Colon (tissue), 2 donors: Measurements from ENCODE around the gene EXOC6B.

ENCODE experiments used
- FAIRE-seq: peaks from 2 replicates; lab custom pipeline; 2012; peaks lifted over from hg19 to GRCh38; lab: Jason Lieb, UNC
- donor health status: control.
- donor health status: control.

The EXOC6B gene

DNA sequence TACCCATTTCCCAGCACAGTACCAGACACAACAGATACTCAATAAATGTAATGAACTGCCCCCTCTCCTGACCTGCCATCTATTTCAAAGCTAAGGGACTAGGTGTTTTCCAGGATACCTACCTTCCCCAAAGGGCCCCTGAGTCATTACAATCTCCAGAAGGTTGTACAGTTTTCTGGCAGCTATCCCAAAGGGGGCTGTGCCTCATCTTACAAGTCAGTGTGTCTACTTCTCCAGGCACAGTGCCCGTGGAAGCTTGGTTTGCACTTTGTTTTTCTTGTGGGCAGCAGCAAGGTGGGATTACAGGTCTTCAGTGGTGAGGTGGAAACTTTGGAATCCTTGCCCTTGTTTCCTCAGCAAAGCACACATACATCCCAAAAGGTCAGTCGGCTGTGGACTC, 615.4 kb downstream of the EXOC6B start:
- FAIRE-seq, result no peak

DNA sequence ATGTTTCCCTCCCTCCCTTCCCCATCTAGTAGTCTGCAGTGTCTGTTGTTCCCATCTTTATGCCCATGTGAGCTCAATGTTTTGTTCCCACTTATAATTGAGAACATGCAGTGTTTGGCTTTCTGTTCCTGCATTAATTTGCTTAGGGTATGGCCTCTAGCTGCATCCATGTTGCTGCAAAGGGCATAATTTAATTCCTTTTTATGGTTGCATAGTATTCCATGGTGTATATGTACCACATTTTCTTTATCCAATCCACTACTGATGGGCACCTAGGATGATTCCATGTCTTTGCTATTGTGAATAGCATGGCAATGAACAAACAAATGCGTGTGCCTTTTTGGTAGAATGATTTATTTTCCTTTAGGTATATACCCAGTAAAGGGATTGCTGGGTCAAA, 617.6 kb downstream of the EXOC6B start:
- no peak for FAIRE-seq

DNA sequence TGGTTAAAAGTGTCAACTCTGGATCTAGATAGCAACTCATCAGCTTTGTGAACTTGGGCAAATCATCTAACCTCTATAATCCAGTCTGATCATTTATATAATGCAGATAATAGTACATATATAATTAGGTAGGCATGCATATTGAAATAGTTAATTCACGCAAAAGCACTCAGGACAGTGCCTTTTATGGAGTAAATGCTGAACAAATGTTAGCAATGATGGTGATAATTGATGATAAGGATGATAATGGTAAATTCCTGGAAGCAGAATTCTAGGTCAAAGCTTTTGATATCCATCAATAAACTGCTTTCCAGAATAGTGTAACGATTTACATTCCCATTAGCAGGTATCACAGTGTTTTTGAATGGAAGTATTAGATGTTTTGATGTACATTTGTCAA, 618.5 kb downstream of the EXOC6B start:
- FAIRE-seq, result no peak

DNA sequence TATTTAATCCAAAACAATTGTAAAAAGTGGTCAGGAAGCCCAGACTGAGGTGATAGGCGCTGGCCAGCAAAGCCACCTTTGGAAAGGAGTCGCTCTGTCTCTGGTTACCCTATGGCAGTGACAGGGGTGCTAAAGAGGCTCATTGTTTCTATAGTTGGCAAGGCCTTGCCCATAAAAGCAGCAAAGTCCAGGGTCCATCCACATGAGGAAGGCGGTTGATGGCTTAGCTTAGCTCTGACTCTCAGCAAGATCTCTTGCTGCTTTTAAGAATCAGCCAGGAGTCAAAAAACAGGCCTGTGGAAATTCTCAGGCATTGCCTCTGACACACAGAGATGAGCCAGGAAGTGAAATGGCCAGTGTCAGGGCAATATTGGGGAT, 620.3 kb downstream of the EXOC6B start:
- no peak for FAIRE-seq

DNA sequence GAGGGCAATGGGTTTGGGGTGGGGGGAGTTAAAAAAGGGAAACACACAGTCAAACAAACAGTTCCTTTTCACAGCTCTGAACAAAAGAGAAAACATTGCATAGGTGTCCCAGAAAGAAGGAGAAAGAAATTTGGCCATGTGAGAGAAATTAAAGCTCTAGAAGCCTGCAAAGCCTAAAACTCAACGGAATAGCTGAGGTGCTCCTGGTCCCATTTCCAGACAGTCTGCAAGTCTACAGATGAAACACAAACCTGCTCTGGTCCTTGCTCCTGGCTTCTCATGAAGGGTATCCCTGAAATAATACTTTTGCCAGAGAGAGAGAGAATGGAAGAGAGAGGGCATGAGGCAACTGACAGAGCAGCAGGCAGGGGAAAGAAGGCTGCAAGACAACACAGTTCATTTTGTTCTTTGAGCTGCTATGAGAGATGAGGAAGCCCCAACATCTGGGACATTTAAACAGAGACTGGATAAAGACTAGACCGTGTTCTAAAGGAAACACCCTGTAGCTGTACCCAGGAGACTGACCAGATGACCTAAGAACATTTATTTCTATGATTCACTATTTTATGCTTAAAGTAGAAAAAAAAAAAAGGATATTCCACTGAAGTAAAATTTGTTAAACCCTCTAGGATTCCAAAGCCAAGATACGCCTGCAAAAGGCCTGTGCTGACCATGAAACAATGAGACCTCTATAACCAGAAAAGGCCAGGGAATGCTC, 620.9 kb downstream of the EXOC6B start:
- FAIRE-seq, result no peak

DNA sequence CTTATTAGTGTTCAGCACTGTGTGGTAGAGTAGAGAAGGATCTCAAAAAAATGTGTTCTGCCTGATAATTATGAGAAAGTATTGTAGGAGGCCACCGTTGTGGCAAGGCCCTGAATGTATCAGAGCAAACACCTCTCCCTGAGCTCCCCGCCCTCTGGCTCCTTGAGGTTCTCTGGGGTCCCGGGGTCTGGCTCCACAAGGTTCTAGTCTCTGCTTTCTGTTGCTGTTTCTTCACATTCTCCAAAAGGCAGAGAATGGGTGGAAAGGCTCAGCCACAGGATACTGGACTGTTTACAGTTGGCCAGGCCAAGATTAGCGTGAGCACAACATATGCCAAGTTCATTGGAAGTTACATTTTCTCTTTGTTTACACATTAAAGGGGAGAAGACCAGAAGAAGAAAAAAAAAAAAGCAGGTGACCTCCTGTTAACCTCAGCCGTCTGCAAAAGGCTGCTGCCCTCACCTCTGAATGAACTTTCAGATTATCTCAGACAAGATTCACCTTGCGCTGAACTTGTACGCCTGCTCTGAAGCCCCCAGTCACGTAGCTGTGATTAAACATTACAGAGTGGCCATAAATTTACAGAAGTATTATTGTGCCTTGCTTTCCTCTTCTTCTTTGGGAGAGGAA, 621.6 kb downstream of the EXOC6B start:
- no peak for FAIRE-seq

DNA sequence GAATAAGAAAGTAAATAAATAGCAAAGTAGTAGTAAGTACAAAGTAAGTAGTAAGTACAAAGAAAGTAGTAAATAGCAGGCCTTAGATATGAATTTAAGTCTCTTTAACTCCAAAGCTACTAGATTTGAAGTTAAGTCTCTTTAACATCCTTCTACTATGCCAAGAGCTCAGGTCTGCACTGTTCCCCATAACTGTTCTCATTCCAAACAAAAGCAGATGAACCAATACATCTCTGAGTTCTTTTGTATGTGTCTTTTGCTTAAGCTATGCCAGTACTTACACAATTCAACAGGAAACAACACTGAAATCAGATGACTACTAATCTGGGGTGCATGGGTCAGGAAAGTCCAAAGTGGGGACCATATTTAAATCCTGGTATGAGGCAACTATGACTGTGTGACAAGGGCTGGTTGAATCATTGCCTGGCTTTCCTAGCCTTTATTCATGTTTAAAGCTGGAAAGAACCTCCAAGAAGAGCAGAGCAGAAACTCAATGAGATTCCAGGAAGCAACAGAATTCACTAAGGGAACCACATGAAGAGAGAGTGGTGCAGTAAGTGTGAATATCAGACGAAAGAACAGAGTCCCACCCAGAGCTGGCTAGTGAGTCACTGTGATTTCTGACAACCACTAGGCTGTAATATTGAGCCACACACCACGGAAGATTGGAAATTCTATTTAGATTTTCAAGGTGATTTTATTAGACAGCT, 627.1 kb downstream of the EXOC6B start:
- FAIRE-seq, result no peak

DNA sequence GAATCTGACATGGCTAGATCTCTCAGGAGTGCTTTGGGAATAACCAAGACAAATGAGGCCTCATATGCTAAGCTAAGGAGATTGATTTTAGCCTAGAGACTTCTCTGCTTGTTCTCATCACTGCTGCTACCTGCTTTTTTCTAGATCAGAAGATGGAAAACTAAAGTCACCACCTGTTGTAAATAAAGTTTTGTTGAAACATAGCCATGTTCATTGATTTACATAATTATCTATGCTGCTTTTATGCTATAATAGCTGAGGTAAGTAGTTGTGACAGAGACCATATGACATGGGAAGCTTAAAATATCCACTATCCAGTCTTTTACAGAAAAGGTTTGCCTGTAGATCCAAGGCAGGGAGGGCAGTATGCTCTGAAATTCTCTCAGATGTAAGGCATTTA, 632.1 kb downstream of the EXOC6B start:
- FAIRE-seq, result no peak

DNA sequence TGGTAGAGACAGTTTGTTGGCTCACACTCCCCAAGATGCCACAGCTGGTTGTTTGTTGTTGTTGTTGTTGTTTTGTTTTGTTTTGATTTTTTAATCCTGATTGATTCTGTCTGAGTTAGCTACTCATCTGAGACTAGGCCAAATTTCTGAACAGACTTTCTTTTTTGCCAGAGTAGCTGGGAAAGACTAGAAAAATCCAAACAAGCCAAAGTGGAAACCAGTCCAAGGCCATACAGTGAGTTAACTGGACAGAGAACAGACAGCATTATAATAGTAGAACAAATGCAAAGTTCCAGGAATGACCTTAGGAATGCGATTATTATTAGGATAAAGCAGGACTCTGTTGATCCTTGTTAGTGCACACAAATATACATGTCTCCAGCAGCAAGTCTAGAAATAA, 634.4 kb downstream of the EXOC6B start:
- no peak for FAIRE-seq

DNA sequence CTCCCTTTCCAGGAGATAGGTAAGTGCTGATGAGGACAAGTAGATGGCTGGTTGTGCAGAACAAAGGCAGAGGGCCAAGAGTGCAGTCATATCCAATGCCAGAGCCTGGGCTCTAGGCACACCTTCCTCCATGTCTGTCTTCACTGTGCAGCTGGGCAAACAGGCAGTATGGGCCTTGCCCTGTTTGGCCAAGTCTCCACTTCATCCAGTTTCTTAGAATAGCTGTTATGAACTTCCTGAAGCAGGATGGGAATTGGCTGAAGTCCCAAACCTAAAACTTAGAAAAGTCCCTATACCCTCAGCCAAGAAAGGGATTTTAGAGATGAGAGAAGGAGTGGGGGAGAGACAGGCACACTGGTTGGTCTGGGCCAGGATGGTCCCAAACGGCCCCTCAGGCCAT, 640.6 kb downstream of the EXOC6B start:
- no peak for FAIRE-seq

DNA sequence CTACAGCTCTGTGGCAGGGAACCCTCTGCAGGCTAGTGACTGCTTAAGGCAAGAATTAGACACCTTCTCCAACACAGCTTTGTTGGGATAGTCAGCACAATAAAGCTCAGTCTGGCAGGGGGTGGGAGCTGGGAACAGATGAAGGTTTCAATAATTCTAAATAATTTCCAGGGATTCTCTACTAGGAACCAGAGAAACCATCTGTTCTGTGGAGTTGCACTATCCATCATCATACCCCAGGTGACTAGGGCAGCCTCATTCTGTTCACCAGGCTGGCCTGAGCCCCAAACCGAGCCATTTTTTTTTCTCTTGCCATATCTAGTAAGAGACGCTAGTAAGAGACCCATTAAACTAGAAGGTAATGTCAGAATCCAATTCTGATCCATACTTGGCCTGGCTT, 642.4 kb downstream of the EXOC6B start:
- no peak for FAIRE-seq

DNA sequence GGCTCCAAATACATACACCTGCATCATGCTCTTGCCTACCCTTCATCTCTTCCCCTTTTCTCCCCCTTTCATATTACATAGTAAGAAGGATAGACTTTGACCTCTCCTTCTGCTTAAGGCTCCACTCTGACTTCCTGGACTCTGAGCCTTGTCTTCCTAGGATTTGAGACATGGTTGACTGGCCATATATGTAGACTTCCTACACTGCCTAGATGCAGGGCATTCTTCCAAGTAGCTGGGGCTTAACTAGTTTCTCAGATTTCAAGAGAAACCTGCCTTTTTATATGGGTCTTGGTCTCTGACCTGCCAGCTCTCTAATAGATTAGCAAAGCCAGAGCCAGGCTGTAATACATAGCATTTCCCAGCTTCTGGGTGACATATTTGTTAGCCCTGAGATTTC, 642.8 kb downstream of the EXOC6B start:
- FAIRE-seq, result no peak

DNA sequence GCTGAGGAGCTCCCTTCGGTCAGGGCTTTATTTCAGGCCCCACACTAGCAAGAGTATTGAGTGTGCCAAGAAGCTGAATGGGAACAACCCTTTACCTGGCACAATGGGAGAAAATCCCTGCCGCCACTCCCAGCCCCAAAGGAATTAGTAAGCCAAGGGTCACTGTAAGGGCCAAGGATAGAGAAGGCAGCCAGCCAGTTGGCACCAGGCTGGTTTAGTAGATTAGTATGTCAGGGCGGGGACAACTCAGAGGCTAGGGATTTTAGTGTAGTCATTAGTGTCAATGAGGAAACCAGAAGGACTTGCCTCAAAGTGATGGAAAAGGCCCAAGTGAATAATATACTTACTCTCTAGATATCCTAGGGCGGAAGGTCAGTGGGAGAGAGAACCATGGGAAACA, 643.3 kb downstream of the EXOC6B start:
- no peak for FAIRE-seq

DNA sequence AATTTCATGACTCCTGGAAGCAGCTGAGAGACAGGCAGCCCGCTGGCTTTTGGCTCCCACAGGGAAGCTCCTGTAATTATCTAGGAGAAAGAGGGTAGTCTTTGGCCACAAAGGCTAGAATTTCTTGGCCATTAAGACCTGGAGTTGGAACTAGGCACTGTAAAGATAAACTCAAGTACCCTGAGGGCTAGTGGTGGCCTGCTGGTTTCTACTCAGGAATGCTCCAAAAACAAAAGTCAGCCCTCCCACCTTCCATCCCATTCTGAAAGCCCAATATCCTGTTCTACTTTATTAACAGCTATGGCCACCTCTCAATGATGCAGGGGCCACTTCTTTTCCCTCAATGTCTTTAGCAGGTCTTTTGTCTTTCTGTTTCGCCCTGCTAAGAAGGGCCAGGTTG, 644.2 kb downstream of the EXOC6B start:
- no peak for FAIRE-seq

DNA sequence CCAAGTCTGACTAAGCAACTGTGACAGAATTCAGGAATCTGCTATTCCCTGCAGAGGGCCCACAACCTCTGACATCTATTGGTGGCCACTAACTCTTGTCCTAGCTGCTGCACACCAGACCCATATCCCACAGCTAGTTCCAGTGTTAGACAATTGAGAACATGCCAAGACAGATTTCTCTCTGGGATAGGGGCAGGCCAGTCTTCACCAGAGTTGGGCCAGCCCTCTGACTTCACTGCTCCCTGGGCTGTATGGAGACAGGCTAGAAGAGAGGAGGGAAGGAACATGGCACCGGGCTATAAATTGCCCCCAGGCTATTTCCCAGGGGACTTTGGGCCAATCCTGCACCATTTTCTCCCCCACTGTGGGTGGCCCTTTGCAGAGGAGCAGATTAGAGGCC, 645.5 kb downstream of the EXOC6B start:
- no peak for FAIRE-seq

DNA sequence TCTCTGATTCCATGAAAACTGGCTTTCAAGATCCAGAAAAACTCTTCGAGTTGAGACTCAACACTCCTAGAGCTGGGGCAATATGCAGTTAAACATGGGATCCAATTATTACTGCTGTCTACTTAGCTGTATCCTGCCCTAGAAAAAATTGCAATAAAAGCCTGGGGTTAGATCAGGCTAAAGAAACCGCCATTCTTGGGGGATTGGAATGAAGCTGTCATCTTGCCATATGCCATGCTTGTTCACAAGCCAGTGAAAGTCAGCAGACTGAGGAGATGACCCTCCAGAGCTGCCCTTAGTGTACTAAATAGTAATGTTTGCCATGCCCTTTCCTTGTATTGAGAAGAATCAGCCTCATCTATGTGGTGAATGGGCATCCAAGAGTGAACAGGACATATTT, 647.3 kb downstream of the EXOC6B start:
- no peak for FAIRE-seq

DNA sequence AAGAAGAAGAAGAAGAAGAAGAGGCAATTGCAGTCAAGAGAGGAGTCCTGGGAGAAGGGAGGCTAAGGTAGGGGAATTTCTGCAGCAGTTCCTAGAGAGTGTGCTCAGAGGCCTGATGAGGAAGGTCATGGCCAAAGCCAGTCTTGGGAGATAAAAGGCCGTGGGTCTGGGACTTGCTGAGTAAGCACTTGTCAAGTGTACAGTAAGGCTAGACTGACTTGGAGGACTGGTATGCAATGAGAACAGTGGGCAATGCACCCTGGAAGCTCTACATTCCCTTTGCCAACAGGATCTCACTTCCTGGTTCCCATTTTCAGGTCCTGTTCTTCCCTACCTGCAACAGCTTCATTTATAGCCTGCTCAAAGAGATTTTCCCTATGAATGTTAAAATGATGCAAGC, 649.6 kb downstream of the EXOC6B start:
- no peak for FAIRE-seq

DNA sequence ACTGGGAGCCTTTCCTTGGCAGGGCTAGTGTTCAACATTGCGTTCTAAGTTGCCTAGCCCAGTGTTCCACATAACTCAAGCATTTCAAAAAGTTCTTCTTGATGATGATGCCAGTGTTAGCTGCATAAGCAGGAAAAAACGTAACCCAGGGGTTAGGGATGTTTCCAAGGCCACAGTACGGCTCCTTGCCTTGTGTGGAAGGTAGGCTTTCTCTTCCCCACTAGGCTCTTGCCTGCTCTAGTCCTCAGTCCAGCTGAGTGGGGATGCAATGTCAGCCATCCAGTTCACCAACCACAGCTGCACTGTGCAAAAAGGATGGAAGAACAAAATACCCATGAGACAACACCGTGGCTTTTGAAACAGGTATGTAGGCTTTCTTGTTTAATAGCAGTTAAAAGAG, 650.2 kb downstream of the EXOC6B start:
- no peak for FAIRE-seq

DNA sequence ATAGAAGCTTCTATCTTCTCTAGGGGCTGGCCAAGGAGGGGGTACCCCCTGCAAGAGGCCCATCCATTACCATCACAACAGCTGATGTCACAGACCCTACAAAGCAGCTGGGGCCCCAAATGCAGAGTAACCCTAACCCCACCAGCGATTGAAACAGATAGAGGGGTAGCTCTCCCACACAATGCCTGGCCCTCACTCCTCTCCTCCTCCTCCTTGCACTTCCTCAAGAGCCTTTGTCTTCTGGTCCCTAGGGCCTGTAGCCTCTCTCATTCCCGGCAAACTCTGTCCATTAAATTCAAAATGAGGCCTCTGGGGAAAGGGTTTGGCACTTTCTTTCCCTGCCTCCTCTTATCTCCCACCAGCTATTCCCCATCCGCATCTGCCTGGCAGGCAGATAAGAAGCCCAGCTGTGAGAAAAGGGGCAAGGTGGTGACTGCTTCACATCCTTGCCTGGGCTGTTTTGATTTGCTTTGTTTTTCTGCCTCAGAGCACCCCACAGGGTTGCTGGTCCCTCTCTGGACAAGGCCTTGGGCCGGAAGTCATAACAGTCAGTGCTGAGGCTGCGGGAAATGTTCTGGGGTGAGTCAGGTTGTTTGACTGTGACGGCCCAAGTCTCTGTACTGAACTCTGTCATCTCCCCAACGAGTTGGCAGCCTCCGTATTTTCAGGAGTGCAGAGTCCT, 652.1 kb downstream of the EXOC6B start:
- FAIRE-seq, result no peak

DNA sequence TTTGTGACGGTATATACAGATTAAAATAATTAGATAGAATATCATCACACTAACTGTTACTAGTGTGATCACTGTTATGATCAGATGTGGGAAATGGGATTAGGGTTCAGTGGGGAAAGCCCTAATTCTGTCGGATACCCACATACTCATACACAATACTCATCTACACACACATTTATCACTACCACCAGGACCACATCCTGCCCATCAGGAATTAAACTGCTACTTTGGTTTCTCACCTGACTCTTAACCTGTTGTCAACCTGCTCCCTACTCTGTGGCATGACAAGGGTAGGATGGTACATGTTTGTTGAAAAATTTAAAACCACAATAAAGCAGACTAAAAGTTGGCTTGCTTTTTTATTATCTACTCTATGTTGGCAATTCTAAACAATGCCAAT, 653.4 kb downstream of the EXOC6B start:
- FAIRE-seq, result no peak

DNA sequence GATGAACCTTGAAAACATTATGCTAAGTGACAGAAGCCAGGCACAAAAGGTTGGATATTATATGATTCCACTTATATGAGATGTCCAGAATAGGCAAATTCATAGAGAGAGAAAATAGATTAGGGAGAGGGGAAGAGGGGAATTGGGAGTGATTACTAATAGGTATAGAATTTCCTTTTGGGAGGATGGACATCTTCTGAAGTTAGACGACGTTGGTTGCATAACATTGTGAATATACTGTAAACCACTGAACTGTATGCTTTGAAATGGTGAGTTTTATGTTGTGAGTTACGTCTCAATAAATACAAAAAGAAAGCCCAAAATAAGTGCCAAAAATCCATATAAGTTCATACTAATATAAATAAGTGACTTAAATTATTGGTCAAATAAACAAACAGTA, 659.6 kb downstream of the EXOC6B start:
- no peak for FAIRE-seq

DNA sequence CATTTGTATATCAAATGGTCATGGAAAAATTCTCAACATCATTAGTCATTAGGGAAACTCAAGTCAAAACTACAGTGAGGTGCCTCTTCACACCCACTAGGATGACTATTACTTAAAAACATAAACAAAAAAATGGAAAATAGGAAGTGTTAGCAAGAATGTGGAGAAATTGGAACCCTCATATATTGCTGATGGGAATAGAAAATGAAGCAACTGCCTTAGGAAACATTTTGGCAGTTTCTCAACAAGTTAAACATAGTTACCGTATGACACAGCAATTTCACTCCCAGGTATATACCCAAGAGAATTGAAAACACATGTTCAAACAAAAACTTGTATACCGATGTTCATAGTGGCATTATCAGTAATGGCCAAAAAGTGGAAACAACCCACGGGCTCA, 660.0 kb downstream of the EXOC6B start:
- no peak for FAIRE-seq

DNA sequence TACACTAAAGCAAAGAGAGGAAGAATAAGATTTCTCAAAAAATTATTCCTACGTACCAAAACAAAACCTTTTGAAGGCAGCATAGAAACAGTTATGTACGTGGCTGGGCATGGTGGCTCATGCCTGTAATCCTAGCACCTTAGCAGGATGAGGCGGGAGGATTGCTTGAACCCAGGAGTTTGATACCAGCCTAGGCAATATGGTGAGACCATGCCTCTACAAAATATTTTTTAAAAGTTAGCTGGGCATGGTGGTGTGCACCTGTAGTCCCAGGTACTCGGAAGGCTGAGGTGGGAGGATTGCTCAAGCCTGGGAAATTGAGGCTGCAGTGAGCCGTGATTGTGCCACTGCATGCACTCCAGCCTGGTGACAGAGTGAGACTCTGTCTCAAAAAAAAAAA, 663.3 kb downstream of the EXOC6B start:
- no peak for FAIRE-seq
